ENCODE measurements around the gene ATP1B4.

The ATP1B4 gene

GRCh38 chrX:120377715-120378114 is 15.8 kb downstream of the ATP1B4 start:
- peak; percentile 28 for DNase-seq

DNA sequence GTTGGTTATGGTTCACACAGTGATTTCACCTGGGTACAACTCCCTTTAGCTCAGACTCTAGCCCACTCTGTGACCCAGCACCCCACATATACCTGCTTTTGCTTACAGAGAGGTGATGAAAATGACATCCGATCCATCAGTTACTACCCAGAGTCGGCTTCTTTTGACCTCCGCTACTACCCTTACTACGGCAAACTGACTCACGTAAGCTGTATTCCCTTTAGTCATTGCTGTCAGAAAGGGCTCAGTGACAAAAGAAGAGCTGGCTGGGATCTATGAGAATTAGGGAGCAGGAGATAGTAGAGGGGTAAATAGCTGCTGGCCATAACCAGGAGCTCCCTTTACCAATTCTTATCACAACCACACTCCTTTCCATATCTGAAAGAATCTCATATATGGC is 16.7 kb downstream of the ATP1B4 start:
- DNase-seq, result no peak

- DNase-seq, result no peak
Measured at GRCh38 chrX:120379937-120380681, 18.2 kb downstream of the ATP1B4 start.

- no peak for DNase-seq
Measured at GRCh38 chrX:120380699-120381098, 18.8 kb downstream of the ATP1B4 start.

- no peak for DNase-seq
Measured at GRCh38 chrX:120401301-120401700, 39.4 kb downstream of the ATP1B4 start.

- no peak for DNase-seq
Measured at GRCh38 chrX:120402369-120402768, 40.5 kb downstream of the ATP1B4 start.

- no peak for DNase-seq
Measured at GRCh38 chrX:120406638-120407037, 44.7 kb downstream of the ATP1B4 start.

- DNase-seq, result no peak
Measured at GRCh38 chrX:120408168-120408567, 46.3 kb downstream of the ATP1B4 start.

- DNase-seq, result no peak
Measured at GRCh38 chrX:120419463-120419862, 57.6 kb downstream of the ATP1B4 start.

- no peak for DNase-seq
Measured at GRCh38 chrX:120426599-120426998, 64.7 kb downstream of the ATP1B4 start.

- no peak for DNase-seq
Measured at GRCh38 chrX:120428309-120428708, 66.4 kb downstream of the ATP1B4 start.

GRCh38 chrX:120429776-120430540 is 68.1 kb downstream of the ATP1B4 start:
- no peak for DNase-seq
